ENCODE measurements around the gene ATP9A.
A peak's percentile ranks its signal among the peaks of the same experiment; 100 is the strongest.
"Not testable (repeated sequence)": the region's sequence is repeated elsewhere in the genome, so short reads cannot be mapped to it uniquely, and the experiment has no call there.

The ATP9A gene

GRCh38 chr20:51725584-51726176, 42.5 kb downstream of the ATP9A start:
- DNase-seq (ENCODE audit: low spot score), result no peak

GRCh38 chr20:51723026-51723425, 45.2 kb downstream of the ATP9A start:
- DNase-seq (ENCODE audit: low spot score), result not testable (repeated sequence)

- not testable (repeated sequence) for DNase-seq (ENCODE audit: low spot score)
These were observed 45.9 kb downstream of the ATP9A start for GRCh38 chr20:51722246-51722645.

GRCh38 chr20:51720854-51721253, 47.3 kb downstream of the ATP9A start:
- DNase-seq (ENCODE audit: low spot score), result no peak

- no peak for DNase-seq (ENCODE audit: low spot score)
These were observed 47.8 kb downstream of the ATP9A start for GRCh38 chr20:51720384-51720783.

- no peak for DNase-seq (ENCODE audit: low spot score)
These were observed 52.4 kb downstream of the ATP9A start for GRCh38 chr20:51715856-51716185.

GRCh38 chr20:51715163-51715855, 52.9 kb downstream of the ATP9A start:
- no peak for DNase-seq (ENCODE audit: low spot score)

- no peak for DNase-seq (ENCODE audit: low spot score)
These were observed 55.0 kb downstream of the ATP9A start for GRCh38 chr20:51713213-51713598.

- DNase-seq (ENCODE audit: low spot score), result peak; percentile 61
These were observed 55.5 kb downstream of the ATP9A start for GRCh38 chr20:51712501-51713212.

GRCh38 chr20:51711426-51711825, 56.8 kb downstream of the ATP9A start:
- DNase-seq (ENCODE audit: low spot score), result no peak

GRCh38 chr20:51710361-51710894, 57.8 kb downstream of the ATP9A start:
- no peak for DNase-seq (ENCODE audit: low spot score)

GRCh38 chr20:51705400-51705799, 62.8 kb downstream of the ATP9A start:
- no peak for DNase-seq (ENCODE audit: low spot score)

GRCh38 chr20:51703400-51704287, 64.5 kb downstream of the ATP9A start:
- no peak for DNase-seq (ENCODE audit: low spot score)

- no peak for DNase-seq (ENCODE audit: low spot score)
These were observed 65.6 kb downstream of the ATP9A start for GRCh38 chr20:51702556-51702955.

- DNase-seq (ENCODE audit: low spot score), result peak; percentile 61
These were observed 67.3 kb downstream of the ATP9A start for GRCh38 chr20:51700809-51701285.

GRCh38 chr20:51698252-51698651, 69.9 kb downstream of the ATP9A start:
- DNase-seq (ENCODE audit: low spot score), result no peak

GRCh38 chr20:51697096-51697826, 70.9 kb downstream of the ATP9A start:
- no peak for DNase-seq (ENCODE audit: low spot score)

- peak; percentile 61 for DNase-seq (ENCODE audit: low spot score)
These were observed 71.7 kb downstream of the ATP9A start for GRCh38 chr20:51696304-51697071.

GRCh38 chr20:51695574-51696303, 72.5 kb downstream of the ATP9A start:
- DNase-seq (ENCODE audit: low spot score), result peak; percentile 57

Measured in D341Med (cell line).